Endothelial cell of umbilical vein (primary cell): Measurements from ENCODE around the gene GRIK3. TPM values are rescaled to one million over a fixed set of nuclear protein-coding genes. Genes with fewer than 3 reads are reported as not detected.

Experiments used
- BruUV-seq: library from RNA; stranded (reverse); fragments of 400-500 nt; replicated peaks from 2 replicates; lab custom pipeline; 2021; lab: Mats Ljungman, UMichigan
- CTCF ChIA-PET: fragments of 300-600, 350-600 bp; sonication (Branson Sonifier 250); formaldehyde crosslinking; loops from one replicate; lab custom pipeline; 2021; ENCODE audit warnings: antibody characterized with exemption, inconsistent platforms; lab: Charles Lee
- POLR2A ChIA-PET: fragments of 300-600, 350-600 bp; sonication (Branson Sonifier 250); formaldehyde crosslinking; loops from one replicate; lab custom pipeline; 2021; ENCODE audit warnings: antibody characterized with exemption, inconsistent platforms; lab: Charles Lee
- DNase-seq: peaks from one replicate; pipeline ENCODE4 v3.0.0-alpha.2; 2011; ENCODE audit warnings: low read depth, low spot score
- FAIRE-seq: peaks from 2 replicates; lab custom pipeline; 2011; peaks lifted over from hg19 to GRCh38; lab: Jason Lieb, UNC
- H2AFZ ChIP-seq: 2 replicates; pipeline ENCODE4 v1.6.0; 2012; ENCODE audit warnings: low read depth, low read length, control low read depth, inconsistent platforms
- H3K27ac ChIP-seq: 2 replicates; pipeline ENCODE4 v1.5.1; 2011; ENCODE audit warnings: low read depth, mild to moderate bottlenecking, control low read depth, low read length, moderate library complexity; ENCODE audit not compliant: insufficient read depth
- H3K27me3 ChIP-seq, 2 experiments: 2 replicates each; pipeline versions ENCODE4 v1.6.0 to v1.6.1; 2011; ENCODE audit warnings: low read length in 2 of 2, mixed read lengths in 1 of 2; ENCODE audit not compliant: control insufficient read depth in 2 of 2, insufficient read depth in 2 of 2
- H3K36me3 ChIP-seq, 2 experiments: 2 replicates in 1 of 2; 3 replicates in 1 of 2; pipeline ENCODE4 v1.5.1; 2011; ENCODE audit warnings: low read length in 2 of 2, mild to moderate bottlenecking in 1 of 2, moderate library complexity in 1 of 2; ENCODE audit not compliant: control insufficient read depth in 2 of 2, insufficient read depth in 2 of 2; ENCODE audit errors: extremely low read depth in 1 of 2
- H3K4me1 ChIP-seq: 3 replicates; pipeline ENCODE4 v1.5.1; 2011; ENCODE audit warnings: mild to moderate bottlenecking, low read length; ENCODE audit not compliant: control insufficient read depth, insufficient read depth; ENCODE audit errors: extremely low read depth
- H3K4me2 ChIP-seq: 2 replicates; pipeline ENCODE4 v1.6.1; 2011; ENCODE audit warnings: low read length, control low read depth, mixed read lengths; ENCODE audit not compliant: insufficient read depth
- H3K4me3 ChIP-seq, 3 experiments: fragments of 200-600 bp in 1 of 3; sonication (generic), shearing (Covaris generic) in 1 of 3; replicated peaks in 1 of 3; 2 replicates each; pipeline ENCODE4 v1.5.1; 2011 to 2016; ENCODE audit warnings: control low read depth in 3 of 3, low read length in 3 of 3, mild to moderate bottlenecking in 2 of 3, inconsistent platforms in 1 of 3, low read depth in 1 of 3, moderate library complexity in 1 of 3; ENCODE audit not compliant: insufficient read depth in 1 of 3
- H3K79me2 ChIP-seq: 2 replicates; pipeline ENCODE4 v1.6.0; 2012; ENCODE audit warnings: low read length, inconsistent platforms; ENCODE audit not compliant: control insufficient read depth, insufficient read depth
- H3K9ac ChIP-seq: replicated peaks from 2 replicates; pipeline ENCODE3; 2011; ENCODE audit warnings: low read length, control low read depth; ENCODE audit not compliant: insufficient read depth; ENCODE audit errors: extremely low read depth
- H3K9me1 ChIP-seq: replicated peaks from 3 replicates; pipeline ENCODE4 v1.6.0; 2011; ENCODE audit warnings: mild to moderate bottlenecking, low read length; ENCODE audit not compliant: control insufficient read depth, insufficient read depth; ENCODE audit errors: extremely low read depth
- H3K9me3 ChIP-seq: replicated peaks from 2 replicates; pipeline ENCODE4 v1.5.1; 2012; ENCODE audit warnings: low read length, inconsistent platforms; ENCODE audit not compliant: control insufficient read depth, insufficient read depth
- H4K20me1 ChIP-seq: replicated peaks from 2 replicates; pipeline ENCODE3; 2011; ENCODE audit warnings: mild to moderate bottlenecking, low read length; ENCODE audit not compliant: control insufficient read depth, insufficient read depth; ENCODE audit errors: extremely low read depth
- EZH2 ChIP-seq: IDR thresholded peaks from 2 replicates; pipeline ENCODE4 v1.6.1; 2012; ENCODE audit warnings: borderline replicate concordance, low read depth, mild to moderate bottlenecking, moderate library complexity, low read length, inconsistent platforms; ENCODE audit not compliant: severe bottlenecking
- FOS ChIP-seq: IDR thresholded peaks from 2 replicates; pipeline ENCODE4 v1.6.1; 2011; ENCODE audit warnings: mild to moderate bottlenecking, low read length, moderate library complexity, borderline replicate concordance; ENCODE audit not compliant: insufficient read depth
- GATA2 ChIP-seq: IDR thresholded peaks from 2 replicates; pipeline ENCODE4 v1.7.0; 2011; ENCODE audit warnings: low read depth, mild to moderate bottlenecking, moderate library complexity, mixed read lengths, low read length; ENCODE audit not compliant: insufficient read length, insufficient read depth
- JUN ChIP-seq: IDR thresholded peaks from 2 replicates; pipeline ENCODE4 v1.6.1; 2011; ENCODE audit warnings: borderline replicate concordance, low read depth; ENCODE audit not compliant: insufficient read length, insufficient read depth
- MYC ChIP-seq: IDR thresholded peaks from one replicate; pipeline ENCODE4 v1.6.1; 2011; ENCODE audit warnings: mild to moderate bottlenecking, low read depth, low read length
- POLR2A ChIP-seq: IDR thresholded peaks from 2 replicates; pipeline ENCODE4 v1.6.1; 2012; ENCODE audit warnings: low read depth, mild to moderate bottlenecking, control low read depth, low read length
- POLR2AphosphoS5 ChIP-seq: IDR thresholded peaks from 2 replicates; pipeline ENCODE4 v1.6.1; 2012; ENCODE audit warnings: low read depth, mild to moderate bottlenecking, control low read depth, low read length, moderate library complexity; ENCODE audit not compliant: insufficient read depth
- dilution Hi-C: fragments of 300-500 bp; cut with MboI; formaldehyde crosslinking; loops from one replicate; pipeline ENCODE4 v1.15.0; 2019; ENCODE audit warnings: low sequenced_read_pairs; ENCODE audit not compliant: extremely low pct_ligation_motif_present
- intact Hi-C: fragments of 100-400 bp; cut with micrococcal nuclease; formaldehyde crosslinking; loops from one replicate; pipeline ENCODE4 v1.10.0; 2022
- polyA plus RNA-seq, 4 experiments: library from polyadenylated mRNA; depleted of rRNA in 3 of 4; stranded (reverse) in 3 of 4; unstranded in 1 of 4; fragments of >200 nt; gene quantifications; 2 replicates each; pipeline versions ENCODE4 v1.2.1 to v1.2.3, GENCODE V29; 2011 to 2012; ENCODE audit warnings: missing spikeins in 1 of 4
- total RNA-seq: library from RNA; stranded (reverse); gene quantifications from 2 replicates; pipeline ENCODE4 v1.2.3, GENCODE V29; 2021
- TF ChIP-seq, protein P1 (sequence below), 2 donors: IDR thresholded peaks; 1 replicate in 1 of 2; 2 replicates in 1 of 2; pipeline ENCODE4 v1.5.1; 2011; ENCODE audit warnings: low read length in 2 of 2, mild to moderate bottlenecking in 2 of 2, moderate library complexity in 2 of 2, control low read depth in 1 of 2, inconsistent platforms in 1 of 2, low read depth in 1 of 2; ENCODE audit not compliant: insufficient read depth in 1 of 2; ENCODE audit errors: extremely low read depth in 1 of 2
- TF ChIP-seq, protein P2 (sequence below): IDR thresholded peaks from 2 replicates; pipeline ENCODE4 v1.6.1; 2011; ENCODE audit not compliant: insufficient read depth, insufficient read length

Gene GRIK3
- total and polyA plus RNA-seq, 2 donors (not counting 3 experiments of a cell fraction or from before 2014, with no cell fraction given): not detected

DNA sequence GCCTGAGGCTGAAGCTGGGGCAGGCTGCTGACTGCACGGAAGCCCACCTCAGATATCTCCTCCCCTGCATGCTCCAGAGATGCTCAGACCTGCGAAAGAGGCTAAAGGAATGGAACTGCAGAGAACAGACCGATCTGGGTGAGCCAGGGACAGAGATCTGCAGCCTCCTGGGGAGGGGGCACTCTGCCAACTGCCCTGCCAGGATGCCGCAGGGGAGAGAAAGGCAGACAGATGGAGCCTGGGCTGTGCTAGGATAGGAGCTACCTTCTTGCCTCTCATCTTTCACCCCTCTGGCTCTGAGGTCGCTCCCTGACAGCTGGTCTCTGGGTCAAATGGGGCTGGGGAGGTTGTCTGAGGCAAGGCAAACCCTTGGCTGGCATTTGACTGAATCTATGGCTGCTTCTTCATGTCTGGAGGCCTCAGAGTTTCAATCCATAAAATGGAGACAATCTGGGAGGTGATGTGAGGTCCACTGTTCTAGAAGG, 238.2 kb downstream of the GRIK3 start:
- H4K20me1 ChIP-seq: no peaks in the 10 kb centered on the region
- H3K27ac ChIP-seq: no peak overlapping the region
- FAIRE-seq (no peak), DNase-seq (no peak)
- dilution Hi-C loops: no loop called here
- no peak overlapping the region for H3K9ac ChIP-seq
- H3K36me3 ChIP-seq: no peaks in the 10 kb centered on the region
- no peaks in the 10 kb centered on the region for H3K79me2 ChIP-seq
- H2AFZ ChIP-seq: no peak overlapping the region
- no peak overlapping the region for H3K4me3 ChIP-seq
- H3K9me3 ChIP-seq: no peaks in the 10 kb centered on the region
- ChIA-PET POLR2A (no interaction called here), CTCF (no interaction called here)
- intact Hi-C loops: no loop called here
- no peaks in the 10 kb centered on the region for H3K9me1 ChIP-seq
- no peaks in the 10 kb centered on the region for H3K27me3 ChIP-seq
- H3K4me2 ChIP-seq: no peak overlapping the region
- H3K4me1 ChIP-seq: no peaks in the 10 kb centered on the region
- TF ChIP-seq, protein P1, sequence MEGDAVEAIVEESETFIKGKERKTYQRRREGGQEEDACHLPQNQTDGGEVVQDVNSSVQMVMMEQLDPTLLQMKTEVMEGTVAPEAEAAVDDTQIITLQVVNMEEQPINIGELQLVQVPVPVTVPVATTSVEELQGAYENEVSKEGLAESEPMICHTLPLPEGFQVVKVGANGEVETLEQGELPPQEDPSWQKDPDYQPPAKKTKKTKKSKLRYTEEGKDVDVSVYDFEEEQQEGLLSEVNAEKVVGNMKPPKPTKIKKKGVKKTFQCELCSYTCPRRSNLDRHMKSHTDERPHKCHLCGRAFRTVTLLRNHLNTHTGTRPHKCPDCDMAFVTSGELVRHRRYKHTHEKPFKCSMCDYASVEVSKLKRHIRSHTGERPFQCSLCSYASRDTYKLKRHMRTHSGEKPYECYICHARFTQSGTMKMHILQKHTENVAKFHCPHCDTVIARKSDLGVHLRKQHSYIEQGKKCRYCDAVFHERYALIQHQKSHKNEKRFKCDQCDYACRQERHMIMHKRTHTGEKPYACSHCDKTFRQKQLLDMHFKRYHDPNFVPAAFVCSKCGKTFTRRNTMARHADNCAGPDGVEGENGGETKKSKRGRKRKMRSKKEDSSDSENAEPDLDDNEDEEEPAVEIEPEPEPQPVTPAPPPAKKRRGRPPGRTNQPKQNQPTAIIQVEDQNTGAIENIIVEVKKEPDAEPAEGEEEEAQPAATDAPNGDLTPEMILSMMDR (IDR thresholded peaks at IDR 0.05; ENCODE audit: extremely low read depth in 1 of 2, insufficient read depth in 1 of 2, low read depth in 1 of 2, low read length in 2 of 2): no peak
- TF ChIP-seq GATA2 (no peak), FOS (no peak), MYC (no peak), JUN (no peak), POLR2A (no peak), EZH2 (no peak), POLR2AphosphoS5 (no peak)
- TF ChIP-seq, protein P2, sequence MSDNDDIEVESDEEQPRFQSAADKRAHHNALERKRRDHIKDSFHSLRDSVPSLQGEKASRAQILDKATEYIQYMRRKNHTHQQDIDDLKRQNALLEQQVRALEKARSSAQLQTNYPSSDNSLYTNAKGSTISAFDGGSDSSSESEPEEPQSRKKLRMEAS: no peak
- BruUV-seq: no TSS peak
